Upper lobe of left lung (tissue), 6 donors: ENCODE results near the gene CELSR1. TPM values are rescaled to one million over a fixed set of nuclear protein-coding genes. Genes with fewer than 3 reads are reported as not detected.

Experiments used
- ATAC-seq, 2 donors: fragments of 200-7000 bp; cut with Tn5 transposase; one replicate each; pipeline ENCODE4 v1.9.1; 2022; ENCODE audit warnings: mild to moderate bottlenecking in 2 of 2, moderate library complexity in 2 of 2; ENCODE audit not compliant: low FRiP score in 2 of 2
- DNase-seq, 2 donors: peaks; one replicate each; pipeline ENCODE4 v3.0.0-alpha.2; 2019 to 2020
- H3K27ac ChIP-seq, 4 donors: fragments of 200-600 bp; sonication (generic); one replicate each; pipeline ENCODE4 v1.5.1; 2016 to 2019
- H3K27me3 ChIP-seq, 4 donors: fragments of 200-600 bp; sonication (generic); one replicate each; pipeline ENCODE4 v1.5.1; 2017 to 2019
- H3K36me3 ChIP-seq, 4 donors: fragments of 200-600 bp; sonication (generic); one replicate each; pipeline ENCODE4 v1.5.1; 2016 to 2019
- H3K4me1 ChIP-seq, 4 donors: fragments of 200-600 bp; sonication (generic); one replicate each; pipeline ENCODE4 v1.5.1; 2018 to 2019
- H3K4me3 ChIP-seq, 4 donors: fragments of 200-600 bp; sonication (generic); one replicate each; pipeline ENCODE4 v1.5.1; 2017 to 2019; ENCODE audit warnings: mild to moderate bottlenecking in 2 of 4, moderate library complexity in 1 of 4
- H3K9me3 ChIP-seq, 4 donors: fragments of 200-600 bp; sonication (generic); one replicate each; pipeline ENCODE4 v1.5.1; 2018 to 2019
- CTCF ChIP-seq, 6 experiments: fragments of 450-650 bp in 4 of 6; fragments of 200-600 bp in 2 of 6; sonication (generic) in 2 of 6; IDR thresholded peaks; one replicate each; pipeline ENCODE4 v1.5.1; 2016 to 2019; ENCODE audit warnings: antibody characterized with exemption in 6 of 6
- EP300 ChIP-seq, 4 donors: sonication (generic); formaldehyde crosslinking; IDR thresholded peaks; one replicate each; pipeline ENCODE4 v1.5.1; 2017; ENCODE audit warnings: antibody characterized with exemption in 4 of 4, control low read depth in 2 of 4
- POLR2A ChIP-seq, 4 donors: fragments of 450-650 bp; IDR thresholded peaks; one replicate each; pipeline ENCODE4 v1.5.1; 2016 to 2017; ENCODE audit warnings: antibody characterized with exemption in 4 of 4, mild to moderate bottlenecking in 2 of 4
- POLR2AphosphoS5 ChIP-seq, 2 donors: sonication (generic); formaldehyde crosslinking; IDR thresholded peaks; one replicate each; pipeline ENCODE4 v1.5.1; 2017; ENCODE audit warnings: antibody characterized with exemption in 2 of 2
- WGBS, 2 donors: methylation state at CpG; one replicate each; pipeline ENCODE4 v1.1.5; 2017 to 2018; 5-methylcytosine and 5-hydroxymethylcytosine counted together
- total RNA-seq, 6 donors: library from RNA; depleted of rRNA in 4 of 6; stranded (reverse); fragments of >200 nt in 4 of 6; gene quantifications; one replicate each; pipeline versions ENCODE4 v1.1.0 to v1.2.1, GENCODE V29; 2016 to 2021
- donor health status: DM: no; HTN: no; CAD: no; lungs with moderate emphysema.
- donor health status: DM: no; HTN: yes; CAD: no; lungs with severe emphysema.

Gene CELSR1
- total RNA-seq, 6 donors from 2014 or later = 45.1 to 145 (median 80.1) TPM

DNA sequence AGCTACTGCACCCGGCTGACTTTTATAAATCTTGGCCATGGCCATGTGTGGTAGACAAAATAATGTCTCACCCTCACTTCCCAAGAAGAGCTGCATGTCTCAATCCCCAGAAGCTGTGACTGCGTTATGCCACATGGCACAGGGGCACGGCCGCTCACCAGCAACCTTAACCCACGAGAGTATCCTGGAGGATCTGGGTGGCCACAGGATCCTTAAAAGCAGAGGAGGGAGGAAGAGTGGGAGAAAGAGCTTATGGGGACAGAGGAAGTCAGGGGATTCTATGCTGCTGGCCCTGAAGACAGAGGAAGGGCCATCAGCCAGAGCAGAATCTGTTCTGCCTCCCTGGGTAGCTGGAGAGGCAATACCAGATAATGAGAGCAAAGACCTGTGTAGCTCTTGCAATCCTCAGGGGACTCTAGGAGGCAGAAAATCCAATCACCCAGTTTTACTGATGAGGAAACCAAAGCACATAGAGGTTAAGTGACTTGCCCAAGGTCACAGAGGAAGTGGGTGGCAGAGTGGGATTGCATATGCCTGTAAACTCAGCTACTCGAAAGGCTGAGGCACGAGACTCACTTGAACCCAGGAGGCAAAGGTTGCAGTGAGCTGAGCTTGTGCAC lies 55.3 kb downstream of the CELSR1 start:
- no peak for TF ChIP-seq CTCF (IDR thresholded peaks at IDR 0.05)
- no peak for TF ChIP-seq POLR2A (IDR thresholded peaks at IDR 0.05)
- TF ChIP-seq POLR2AphosphoS5 (IDR thresholded peaks at IDR 0.05) = no peak
- TF ChIP-seq EP300 (IDR thresholded peaks at IDR 0.05) = no peak
- 80 to 85% methylated on average over 5 to 6 of the region's 7 CpGs for WGBS, 2 donors
- Histone ChIP-seq H3K4me1 (peaks cover 0 to 16% (median 6%) of the 10 kb centered on the region in 4 donors), H3K27me3 (no peaks in the 10 kb centered on the region), H3K4me3 (no peak overlapping the region), H3K27ac (no peak overlapping the region), H3K36me3 (no peaks in the 10 kb centered on the region), H3K9me3 (no peaks in the 10 kb centered on the region)
- ATAC-seq (no peak), DNase-seq (no peak)

DNA sequence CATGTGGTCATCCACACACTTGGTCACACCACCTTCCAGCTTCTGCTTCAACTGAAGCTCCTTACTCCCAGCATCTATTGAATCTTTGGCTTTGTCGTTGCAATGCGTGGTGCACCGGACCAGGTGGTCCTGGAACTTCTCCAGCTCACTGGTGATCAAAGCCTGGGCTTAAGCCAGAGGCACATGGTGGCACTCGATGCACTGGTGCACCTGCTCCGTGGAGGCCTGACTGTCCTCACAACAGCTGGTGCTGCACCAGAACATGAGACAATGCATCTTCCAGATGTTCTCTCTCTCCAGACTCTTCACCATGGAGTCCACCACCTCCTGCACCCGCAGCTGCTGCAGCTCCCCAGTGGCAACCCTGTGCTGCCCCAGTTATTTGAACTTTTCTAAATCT lies 56.0 kb downstream of the CELSR1 start:
- H3K36me3 ChIP-seq = no peaks in the 10 kb centered on the region
- WGBS, 2 donors = 70 to 73% methylated on average over 6 of the region's 6 CpGs

GRCh38 chr22:46480396-46480795 lies 57.0 kb downstream of the CELSR1 start:
- no peak for DNase-seq
- no peak for ATAC-seq
- H3K9me3 ChIP-seq = no peaks in the 10 kb centered on the region
- no peak for TF ChIP-seq POLR2AphosphoS5 (IDR thresholded peaks at IDR 0.05)
- TF ChIP-seq EP300 (IDR thresholded peaks at IDR 0.05) = no peak
- TF ChIP-seq CTCF (IDR thresholded peaks at IDR 0.05) = no peak
- no peak for TF ChIP-seq POLR2A (IDR thresholded peaks at IDR 0.05)
- H3K4me3 ChIP-seq = no peak overlapping the region
- no peaks in the 10 kb centered on the region for H3K27me3 ChIP-seq
- H3K36me3 ChIP-seq = no peaks in the 10 kb centered on the region
- H3K4me1 ChIP-seq = peaks cover 0 to 16% (median 6%) of the 10 kb centered on the region in 4 donors
- WGBS, 2 donors = 16 to 24% methylated on average over 1 of the region's 1 CpG
- no peak overlapping the region for H3K27ac ChIP-seq

More for the DNA sequence above, 56.0 kb downstream of the CELSR1 start:
- H3K27me3 ChIP-seq = no peaks in the 10 kb centered on the region
- ATAC-seq (no peak), DNase-seq (no peak)
- H3K4me3 ChIP-seq = no peak overlapping the region
- H3K27ac ChIP-seq = no peak overlapping the region
- H3K9me3 ChIP-seq = no peaks in the 10 kb centered on the region
- TF ChIP-seq CTCF (IDR thresholded peaks at IDR 0.05) (no peak), POLR2AphosphoS5 (IDR thresholded peaks at IDR 0.05) (no peak), POLR2A (IDR thresholded peaks at IDR 0.05) (no peak), EP300 (IDR thresholded peaks at IDR 0.05) (no peak)
- peaks cover 0 to 16% (median 6%) of the 10 kb centered on the region in 4 donors for H3K4me1 ChIP-seq

GRCh38 chr22:46479046-46479445 lies 58.4 kb downstream of the CELSR1 start:
- Histone ChIP-seq H3K36me3 (no peaks in the 10 kb centered on the region), H3K27ac (peak overlapping the region in 1 of 4 donors; percentile 40), H3K4me1 (peaks cover 0 to 5% (median 2%) of the 10 kb centered on the region in 4 donors), H3K4me3 (no peak overlapping the region), H3K9me3 (no peaks in the 10 kb centered on the region), H3K27me3 (no peaks in the 10 kb centered on the region)
- WGBS, 2 donors = 86 to 89% methylated on average over 11 to 15 of the region's 16 CpGs
- TF ChIP-seq CTCF (IDR thresholded peaks at IDR 0.05) (no peak), POLR2A (IDR thresholded peaks at IDR 0.05) (no peak), EP300 (IDR thresholded peaks at IDR 0.05) (no peak), POLR2AphosphoS5 (IDR thresholded peaks at IDR 0.05) (no peak)
- no peak for ATAC-seq
- no peak for DNase-seq

DNA sequence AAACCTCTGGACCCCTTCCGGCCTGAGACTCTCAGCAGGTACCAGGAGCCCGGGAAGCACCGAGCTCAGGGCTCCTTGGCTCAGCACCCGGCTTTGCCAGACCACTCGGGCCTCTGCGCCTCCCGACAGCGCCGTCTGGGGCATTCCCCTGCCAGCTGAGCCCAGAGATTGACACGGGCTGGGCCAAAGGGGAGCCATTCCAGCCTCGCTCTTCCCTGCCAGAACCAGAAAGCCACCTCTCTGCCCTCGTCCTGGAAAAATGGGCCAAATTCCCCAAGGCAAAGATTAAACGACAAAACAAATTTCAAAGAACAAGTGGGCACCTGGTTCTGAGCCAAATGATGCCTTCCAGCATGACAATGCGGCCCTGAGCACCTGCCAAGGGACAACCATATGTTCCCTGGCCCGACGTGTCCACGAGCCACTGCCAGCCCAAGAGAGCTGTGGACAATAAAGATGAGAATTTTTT lies 59.3 kb downstream of the CELSR1 start:
- H3K36me3 ChIP-seq = no peaks in the 10 kb centered on the region
- TF ChIP-seq CTCF (IDR thresholded peaks at IDR 0.05) (no peak), EP300 (IDR thresholded peaks at IDR 0.05) (no peak), POLR2A (IDR thresholded peaks at IDR 0.05) (no peak), POLR2AphosphoS5 (IDR thresholded peaks at IDR 0.05) (no peak)
- H3K27ac ChIP-seq = no peak overlapping the region

More for the DNA sequence above, 59.3 kb downstream of the CELSR1 start:
- 91 to 92% methylated on average over 11 to 14 of the region's 17 CpGs for WGBS, 2 donors
- DNase-seq (no peak), ATAC-seq (no peak)
- H3K4me1 ChIP-seq = no peaks in the 10 kb centered on the region
- no peak overlapping the region for H3K4me3 ChIP-seq
- no peaks in the 10 kb centered on the region for H3K9me3 ChIP-seq
- no peaks in the 10 kb centered on the region for H3K27me3 ChIP-seq
